Breast epithelium (tissue), 3 donors: ENCODE measurements around the gene SELENOM.

Source experiments
- CTCF ChIP-seq, 3 donors: fragments of 450-650 bp; IDR thresholded peaks; one replicate each; pipeline ENCODE4 v1.5.1; 2016 to 2017; ENCODE audit warnings: antibody characterized with exemption in 3 of 3, mild to moderate bottlenecking in 3 of 3, moderate library complexity in 3 of 3
- POLR2A ChIP-seq: fragments of 450-650 bp; IDR thresholded peaks from one replicate; pipeline ENCODE4 v1.6.1; 2016; ENCODE audit warnings: antibody characterized with exemption, mild to moderate bottlenecking, moderate library complexity

DNA sequence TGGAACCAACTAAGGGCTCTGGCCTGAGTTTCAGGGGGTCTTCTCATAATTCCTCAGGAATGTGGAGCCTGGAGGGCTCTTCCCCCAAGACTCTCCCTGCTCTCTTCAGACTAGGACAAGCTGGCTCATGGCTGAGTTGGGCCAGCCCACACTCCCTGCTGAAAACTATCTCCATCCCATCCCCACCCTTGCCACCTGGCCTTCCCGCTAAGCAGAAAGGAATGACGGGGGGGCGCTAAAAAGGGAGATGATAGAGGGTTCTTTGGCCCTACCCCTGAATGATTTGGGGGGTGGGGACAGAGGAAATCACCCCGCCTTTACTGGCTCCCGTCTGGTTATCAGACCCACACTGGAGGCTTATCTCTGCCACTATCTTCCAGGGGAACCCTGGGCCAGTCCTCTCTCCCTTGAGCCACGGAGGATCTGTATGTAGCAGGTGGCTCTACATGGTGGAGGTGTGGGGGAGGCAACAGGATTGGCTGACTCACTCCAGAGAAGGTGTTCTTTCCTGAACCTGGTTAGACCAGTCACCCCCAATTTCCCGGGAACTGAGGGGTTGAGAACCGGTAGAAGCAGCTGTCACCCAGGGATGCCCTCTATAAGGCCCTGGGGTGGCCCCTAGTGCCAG is 20.6 kb downstream of the SELENOM start:
- TF ChIP-seq CTCF (IDR thresholded peaks at IDR 0.05) (no peak), POLR2A (no peak)
